ENCODE measurements around the gene ZNF319. TPM values are rescaled to one million over a fixed set of nuclear protein-coding genes. Genes with fewer than 3 reads are reported as not detected.

Gene ZNF319
- total and polyA plus RNA-seq, 4 donors, result 0.64 to 3.4 (median 2.6) TPM

DNA sequence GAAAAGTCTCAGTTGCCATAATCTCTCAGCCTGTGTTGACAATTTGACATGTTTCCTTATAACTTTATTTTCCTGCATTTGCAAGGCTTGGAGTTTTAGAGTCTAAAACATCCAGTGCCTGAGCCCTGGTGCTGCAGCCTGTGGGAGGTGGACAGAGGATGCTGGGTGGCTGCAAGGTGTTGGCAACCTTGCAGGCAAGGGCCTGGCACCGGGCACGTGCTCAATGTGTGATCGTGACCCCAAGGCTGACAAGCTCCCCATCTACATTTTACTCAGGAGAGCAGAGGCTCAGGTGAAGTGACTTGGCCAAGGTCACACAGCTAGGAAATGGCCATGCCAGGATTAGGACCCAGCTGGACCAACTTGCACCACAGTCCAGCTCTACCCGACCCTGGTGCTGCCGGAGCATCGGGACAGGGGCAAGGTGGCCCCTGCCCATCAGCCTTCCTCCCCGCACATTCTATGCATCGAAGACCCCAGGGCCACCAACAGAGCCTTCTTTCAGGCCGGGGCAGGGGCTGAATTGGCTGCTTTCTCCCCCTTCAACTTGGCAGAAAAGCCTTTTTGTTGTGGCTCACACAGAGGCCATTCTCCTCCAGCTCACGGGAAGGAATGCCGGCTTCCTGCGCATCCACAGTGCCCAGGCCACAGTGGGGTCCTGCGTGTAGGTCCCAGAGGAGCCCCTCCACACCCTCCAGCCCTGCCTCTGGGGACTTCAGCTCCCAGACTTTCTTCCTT lies 48.2 kb upstream of the ZNF319 start:
- no peak overlapping the region for H3K27ac ChIP-seq (ENCODE audit: low read depth in 1 of 2, low read length in 2 of 2)
- no peak for DNase-seq (ENCODE audit: low spot score)
- H3K36me3 ChIP-seq (ENCODE audit: control insufficient read depth in 4 of 4, insufficient read depth in 3 of 4, low read depth in 1 of 4, low read length in 3 of 4), result peaks cover 0 to 11% (median 3%) of the 10 kb centered on the region in 4 donors
- no peaks in the 10 kb centered on the region for H3K27me3 ChIP-seq (ENCODE audit: control insufficient read depth in 4 of 4, insufficient read depth in 4 of 4, low read length in 3 of 4)
- H3K4me1 ChIP-seq (ENCODE audit: control insufficient read depth in 4 of 4, insufficient read depth in 4 of 4, low read length in 3 of 4), result peaks cover 0 to 7% (median 2%) of the 10 kb centered on the region in 4 donors
- TF ChIP-seq, protein P1, sequence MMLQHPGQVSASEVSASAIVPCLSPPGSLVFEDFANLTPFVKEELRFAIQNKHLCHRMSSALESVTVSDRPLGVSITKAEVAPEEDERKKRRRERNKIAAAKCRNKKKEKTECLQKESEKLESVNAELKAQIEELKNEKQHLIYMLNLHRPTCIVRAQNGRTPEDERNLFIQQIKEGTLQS (IDR thresholded peaks at IDR 0.05), result no peak
- no peak for TF ChIP-seq FOXA1 (IDR thresholded peaks at IDR 0.05)
- TF ChIP-seq HNF4G (IDR thresholded peaks at IDR 0.05), result no peak
- TF ChIP-seq FOXA2 (IDR thresholded peaks at IDR 0.05), result no peak
- no peak for TF ChIP-seq NR2F2 (IDR thresholded peaks at IDR 0.05)
- no peak for TF ChIP-seq JUND (IDR thresholded peaks at IDR 0.05)
- no peak for TF ChIP-seq EGR1 (IDR thresholded peaks at IDR 0.05; ENCODE audit: low read depth in 2 of 2)
- TF ChIP-seq TAF1 (conservative IDR thresholded peaks at IDR 0.05), result no peak
- TF ChIP-seq RXRA (IDR thresholded peaks at IDR 0.05), result no peak
- no peak for TF ChIP-seq HNF4A (conservative IDR thresholded peaks at IDR 0.05)
- TF ChIP-seq, protein P2, sequence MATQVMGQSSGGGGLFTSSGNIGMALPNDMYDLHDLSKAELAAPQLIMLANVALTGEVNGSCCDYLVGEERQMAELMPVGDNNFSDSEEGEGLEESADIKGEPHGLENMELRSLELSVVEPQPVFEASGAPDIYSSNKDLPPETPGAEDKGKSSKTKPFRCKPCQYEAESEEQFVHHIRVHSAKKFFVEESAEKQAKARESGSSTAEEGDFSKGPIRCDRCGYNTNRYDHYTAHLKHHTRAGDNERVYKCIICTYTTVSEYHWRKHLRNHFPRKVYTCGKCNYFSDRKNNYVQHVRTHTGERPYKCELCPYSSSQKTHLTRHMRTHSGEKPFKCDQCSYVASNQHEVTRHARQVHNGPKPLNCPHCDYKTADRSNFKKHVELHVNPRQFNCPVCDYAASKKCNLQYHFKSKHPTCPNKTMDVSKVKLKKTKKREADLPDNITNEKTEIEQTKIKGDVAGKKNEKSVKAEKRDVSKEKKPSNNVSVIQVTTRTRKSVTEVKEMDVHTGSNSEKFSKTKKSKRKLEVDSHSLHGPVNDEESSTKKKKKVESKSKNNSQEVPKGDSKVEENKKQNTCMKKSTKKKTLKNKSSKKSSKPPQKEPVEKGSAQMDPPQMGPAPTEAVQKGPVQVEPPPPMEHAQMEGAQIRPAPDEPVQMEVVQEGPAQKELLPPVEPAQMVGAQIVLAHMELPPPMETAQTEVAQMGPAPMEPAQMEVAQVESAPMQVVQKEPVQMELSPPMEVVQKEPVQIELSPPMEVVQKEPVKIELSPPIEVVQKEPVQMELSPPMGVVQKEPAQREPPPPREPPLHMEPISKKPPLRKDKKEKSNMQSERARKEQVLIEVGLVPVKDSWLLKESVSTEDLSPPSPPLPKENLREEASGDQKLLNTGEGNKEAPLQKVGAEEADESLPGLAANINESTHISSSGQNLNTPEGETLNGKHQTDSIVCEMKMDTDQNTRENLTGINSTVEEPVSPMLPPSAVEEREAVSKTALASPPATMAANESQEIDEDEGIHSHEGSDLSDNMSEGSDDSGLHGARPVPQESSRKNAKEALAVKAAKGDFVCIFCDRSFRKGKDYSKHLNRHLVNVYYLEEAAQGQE (IDR thresholded peaks at IDR 0.05), result no peak
- TF ChIP-seq, protein P3, sequence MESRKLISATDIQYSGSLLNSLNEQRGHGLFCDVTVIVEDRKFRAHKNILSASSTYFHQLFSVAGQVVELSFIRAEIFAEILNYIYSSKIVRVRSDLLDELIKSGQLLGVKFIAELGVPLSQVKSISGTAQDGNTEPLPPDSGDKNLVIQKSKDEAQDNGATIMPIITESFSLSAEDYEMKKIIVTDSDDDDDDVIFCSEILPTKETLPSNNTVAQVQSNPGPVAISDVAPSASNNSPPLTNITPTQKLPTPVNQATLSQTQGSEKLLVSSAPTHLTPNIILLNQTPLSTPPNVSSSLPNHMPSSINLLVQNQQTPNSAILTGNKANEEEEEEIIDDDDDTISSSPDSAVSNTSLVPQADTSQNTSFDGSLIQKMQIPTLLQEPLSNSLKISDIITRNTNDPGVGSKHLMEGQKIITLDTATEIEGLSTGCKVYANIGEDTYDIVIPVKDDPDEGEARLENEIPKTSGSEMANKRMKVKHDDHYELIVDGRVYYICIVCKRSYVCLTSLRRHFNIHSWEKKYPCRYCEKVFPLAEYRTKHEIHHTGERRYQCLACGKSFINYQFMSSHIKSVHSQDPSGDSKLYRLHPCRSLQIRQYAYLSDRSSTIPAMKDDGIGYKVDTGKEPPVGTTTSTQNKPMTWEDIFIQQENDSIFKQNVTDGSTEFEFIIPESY (IDR thresholded peaks at IDR 0.05), result no peak
- no peak for TF ChIP-seq GABPA (IDR thresholded peaks at IDR 0.05 in 1 of 2, conservative IDR thresholded peaks at IDR 0.05 in 1 of 2)
- no peak for TF ChIP-seq SP1 (IDR thresholded peaks at IDR 0.05)
- TF ChIP-seq, protein P4, sequence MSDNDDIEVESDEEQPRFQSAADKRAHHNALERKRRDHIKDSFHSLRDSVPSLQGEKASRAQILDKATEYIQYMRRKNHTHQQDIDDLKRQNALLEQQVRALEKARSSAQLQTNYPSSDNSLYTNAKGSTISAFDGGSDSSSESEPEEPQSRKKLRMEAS (IDR thresholded peaks at IDR 0.05), result no peak
- TF ChIP-seq RAD21 (IDR thresholded peaks at IDR 0.05), result no peak
- no peak for TF ChIP-seq YY1 (IDR thresholded peaks at IDR 0.05)
- TF ChIP-seq, protein P5, sequence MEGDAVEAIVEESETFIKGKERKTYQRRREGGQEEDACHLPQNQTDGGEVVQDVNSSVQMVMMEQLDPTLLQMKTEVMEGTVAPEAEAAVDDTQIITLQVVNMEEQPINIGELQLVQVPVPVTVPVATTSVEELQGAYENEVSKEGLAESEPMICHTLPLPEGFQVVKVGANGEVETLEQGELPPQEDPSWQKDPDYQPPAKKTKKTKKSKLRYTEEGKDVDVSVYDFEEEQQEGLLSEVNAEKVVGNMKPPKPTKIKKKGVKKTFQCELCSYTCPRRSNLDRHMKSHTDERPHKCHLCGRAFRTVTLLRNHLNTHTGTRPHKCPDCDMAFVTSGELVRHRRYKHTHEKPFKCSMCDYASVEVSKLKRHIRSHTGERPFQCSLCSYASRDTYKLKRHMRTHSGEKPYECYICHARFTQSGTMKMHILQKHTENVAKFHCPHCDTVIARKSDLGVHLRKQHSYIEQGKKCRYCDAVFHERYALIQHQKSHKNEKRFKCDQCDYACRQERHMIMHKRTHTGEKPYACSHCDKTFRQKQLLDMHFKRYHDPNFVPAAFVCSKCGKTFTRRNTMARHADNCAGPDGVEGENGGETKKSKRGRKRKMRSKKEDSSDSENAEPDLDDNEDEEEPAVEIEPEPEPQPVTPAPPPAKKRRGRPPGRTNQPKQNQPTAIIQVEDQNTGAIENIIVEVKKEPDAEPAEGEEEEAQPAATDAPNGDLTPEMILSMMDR (IDR thresholded peaks at IDR 0.05; ENCODE audit: low read depth, low read length, missing input control), result no peak
- 87% methylated on average over 13 of the region's 13 CpGs for WGBS
- H3K9me3 ChIP-seq (ENCODE audit: control insufficient read depth in 4 of 4, low read length in 3 of 4), result no peaks in the 10 kb centered on the region
- no peak overlapping the region for H3K4me3 ChIP-seq (ENCODE audit: low read depth in 1 of 3, low read length in 3 of 3)
- no peak overlapping the region for H3K9ac ChIP-seq (ENCODE audit: low read depth in 1 of 2, low read length in 2 of 2)
